OCI-LY7 (cell line): ENCODE data around the gene SV2C.

Experiments
- EZH2phosphoT487 ChIP-seq: fragments of 200-600 bp; sonication (generic); IDR thresholded peaks from 2 replicates; pipeline ENCODE4 v1.6.1; 2018; ENCODE audit warnings: low read depth, borderline replicate concordance, mild to moderate bottlenecking, mixed run types, antibody characterized with exemption, low read length, moderate library complexity, mixed read lengths
- TF ChIP-seq, protein P1 (sequence below): fragments of 200-600 bp; sonication (generic); conservative IDR thresholded peaks from 2 replicates; pipeline ENCODE4 v1.5.1; 2014; ENCODE audit warnings: mild to moderate bottlenecking, antibody characterized with exemption, low read length, moderate library complexity, mixed read lengths

- no peak for TF ChIP-seq EZH2phosphoT487
- TF ChIP-seq, protein P1, sequence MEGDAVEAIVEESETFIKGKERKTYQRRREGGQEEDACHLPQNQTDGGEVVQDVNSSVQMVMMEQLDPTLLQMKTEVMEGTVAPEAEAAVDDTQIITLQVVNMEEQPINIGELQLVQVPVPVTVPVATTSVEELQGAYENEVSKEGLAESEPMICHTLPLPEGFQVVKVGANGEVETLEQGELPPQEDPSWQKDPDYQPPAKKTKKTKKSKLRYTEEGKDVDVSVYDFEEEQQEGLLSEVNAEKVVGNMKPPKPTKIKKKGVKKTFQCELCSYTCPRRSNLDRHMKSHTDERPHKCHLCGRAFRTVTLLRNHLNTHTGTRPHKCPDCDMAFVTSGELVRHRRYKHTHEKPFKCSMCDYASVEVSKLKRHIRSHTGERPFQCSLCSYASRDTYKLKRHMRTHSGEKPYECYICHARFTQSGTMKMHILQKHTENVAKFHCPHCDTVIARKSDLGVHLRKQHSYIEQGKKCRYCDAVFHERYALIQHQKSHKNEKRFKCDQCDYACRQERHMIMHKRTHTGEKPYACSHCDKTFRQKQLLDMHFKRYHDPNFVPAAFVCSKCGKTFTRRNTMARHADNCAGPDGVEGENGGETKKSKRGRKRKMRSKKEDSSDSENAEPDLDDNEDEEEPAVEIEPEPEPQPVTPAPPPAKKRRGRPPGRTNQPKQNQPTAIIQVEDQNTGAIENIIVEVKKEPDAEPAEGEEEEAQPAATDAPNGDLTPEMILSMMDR, result no peak
Observed at GRCh38 chr5:76376866-76377230, 293.7 kb downstream of the SV2C start.
